ENCODE measurements around the gene TNS1. TPM values are rescaled to one million over a fixed set of nuclear protein-coding genes. Genes with fewer than 3 reads are reported as not detected.

The TNS1 gene
- total RNA-seq, 4 donors from 2014 or later: 57.7 to 120 (median 95.7) TPM

GRCh38 chr2:217766356-217766755, 236.4 kb downstream of the TNS1 start:
- intact Hi-C loops (cut with DNase I; ENCODE audit: low total_unique reads): no loop called here
- TF ChIP-seq, protein P1, sequence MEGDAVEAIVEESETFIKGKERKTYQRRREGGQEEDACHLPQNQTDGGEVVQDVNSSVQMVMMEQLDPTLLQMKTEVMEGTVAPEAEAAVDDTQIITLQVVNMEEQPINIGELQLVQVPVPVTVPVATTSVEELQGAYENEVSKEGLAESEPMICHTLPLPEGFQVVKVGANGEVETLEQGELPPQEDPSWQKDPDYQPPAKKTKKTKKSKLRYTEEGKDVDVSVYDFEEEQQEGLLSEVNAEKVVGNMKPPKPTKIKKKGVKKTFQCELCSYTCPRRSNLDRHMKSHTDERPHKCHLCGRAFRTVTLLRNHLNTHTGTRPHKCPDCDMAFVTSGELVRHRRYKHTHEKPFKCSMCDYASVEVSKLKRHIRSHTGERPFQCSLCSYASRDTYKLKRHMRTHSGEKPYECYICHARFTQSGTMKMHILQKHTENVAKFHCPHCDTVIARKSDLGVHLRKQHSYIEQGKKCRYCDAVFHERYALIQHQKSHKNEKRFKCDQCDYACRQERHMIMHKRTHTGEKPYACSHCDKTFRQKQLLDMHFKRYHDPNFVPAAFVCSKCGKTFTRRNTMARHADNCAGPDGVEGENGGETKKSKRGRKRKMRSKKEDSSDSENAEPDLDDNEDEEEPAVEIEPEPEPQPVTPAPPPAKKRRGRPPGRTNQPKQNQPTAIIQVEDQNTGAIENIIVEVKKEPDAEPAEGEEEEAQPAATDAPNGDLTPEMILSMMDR (IDR thresholded peaks at IDR 0.05): no peak
- no peak for TF ChIP-seq POLR2A (IDR thresholded peaks at IDR 0.05)
- H3K4me3 ChIP-seq (ENCODE audit: low read depth, poor library complexity, severe bottlenecking): no peak overlapping the region
- DNase-seq (ENCODE audit: low spot score in 2 of 2): no peak
- WGBS, 2 donors: 95 to 96% methylated on average over 4 of the region's 4 CpGs

- intact Hi-C loops (cut with DNase I; ENCODE audit: low total_unique reads): no loop called here
- no peak for DNase-seq (ENCODE audit: low spot score in 2 of 2)
- WGBS, 2 donors: 98 to 100% methylated on average over 1 of the region's 1 CpG
- no peak for TF ChIP-seq POLR2A (IDR thresholded peaks at IDR 0.05)
- TF ChIP-seq, protein P1 (IDR thresholded peaks at IDR 0.05): no peak
- no peak overlapping the region for H3K4me3 ChIP-seq (ENCODE audit: low read depth, poor library complexity, severe bottlenecking)
These were observed 241.0 kb downstream of the TNS1 start for GRCh38 chr2:217761645-217762277.

GRCh38 chr2:217759991-217760390, 242.8 kb downstream of the TNS1 start:
- intact Hi-C loops (cut with DNase I; ENCODE audit: low total_unique reads): no loop called here
- WGBS, 2 donors: 82 to 95% methylated on average over 2 of the region's 2 CpGs
- H3K4me3 ChIP-seq (ENCODE audit: low read depth, poor library complexity, severe bottlenecking): no peak overlapping the region
- TF ChIP-seq, protein P1 (IDR thresholded peaks at IDR 0.05): no peak
- no peak for TF ChIP-seq POLR2A (IDR thresholded peaks at IDR 0.05)
- no peak for DNase-seq (ENCODE audit: low spot score in 2 of 2)

- intact Hi-C loops (cut with DNase I; ENCODE audit: low total_unique reads): no loop called here
- TF ChIP-seq, protein P1 (IDR thresholded peaks at IDR 0.05): no peak
- no peak for TF ChIP-seq POLR2A (IDR thresholded peaks at IDR 0.05)
- WGBS, 2 donors: 83 to 86% methylated on average over 2 of the region's 2 CpGs
- no peak overlapping the region for H3K4me3 ChIP-seq (ENCODE audit: low read depth, poor library complexity, severe bottlenecking)
- no peak for DNase-seq (ENCODE audit: low spot score in 2 of 2)
These were observed 245.7 kb downstream of the TNS1 start for GRCh38 chr2:217757108-217757463.

GRCh38 chr2:217756375-217757107, 246.3 kb downstream of the TNS1 start:
- TF ChIP-seq, protein P1 (IDR thresholded peaks at IDR 0.05): no peak
- no peak for TF ChIP-seq POLR2A (IDR thresholded peaks at IDR 0.05)
- intact Hi-C loops (cut with DNase I; ENCODE audit: low total_unique reads): no loop called here
- DNase-seq (ENCODE audit: low spot score in 2 of 2): peak in 1 of 2 donors; percentile 92
- H3K4me3 ChIP-seq (ENCODE audit: low read depth, poor library complexity, severe bottlenecking): no peak overlapping the region
- WGBS, 2 donors: 30 to 35% methylated on average over 32 to 34 of the region's 34 CpGs

Measured in lower leg skin (tissue), 4 donors.